ENCODE results near the gene APBA2. TPM values are rescaled to one million over a fixed set of nuclear protein-coding genes. Genes with fewer than 3 reads are reported as not detected.
"Not testable (repeated sequence)": the region's sequence is repeated elsewhere in the genome, so short reads cannot be mapped to it uniquely, and the experiment has no call there.

APBA2 gene
- total RNA-seq = 51.4 and 54.6 TPM in 2 replicates

GRCh38 chr15:28885630-28886430 is at the start of gene APBA2:
Gene APBA2, plus strand, starts transcription at chr15:28885974. Its CDS starts 167,911 bp downstream, at chr15:29053885.
- Histone ChIP-seq H3K27me3 (ENCODE audit: control insufficient read depth, insufficient read depth, low read length) (no peaks in the 10 kb centered on the region), H3K4me3 (ENCODE audit: low read depth, low read length) (peak within 1 kb of the TSS; percentile 56), H3K36me3 (ENCODE audit: control insufficient read depth, insufficient read depth, low read length) (no peaks in the 10 kb centered on the region)
- DNase-seq (ENCODE audit: low read depth) = no peak
- no peak for TF ChIP-seq CTCF (IDR thresholded peaks at IDR 0.05; ENCODE audit: insufficient read depth, low read length, poor library complexity, severe bottlenecking)

DNA sequence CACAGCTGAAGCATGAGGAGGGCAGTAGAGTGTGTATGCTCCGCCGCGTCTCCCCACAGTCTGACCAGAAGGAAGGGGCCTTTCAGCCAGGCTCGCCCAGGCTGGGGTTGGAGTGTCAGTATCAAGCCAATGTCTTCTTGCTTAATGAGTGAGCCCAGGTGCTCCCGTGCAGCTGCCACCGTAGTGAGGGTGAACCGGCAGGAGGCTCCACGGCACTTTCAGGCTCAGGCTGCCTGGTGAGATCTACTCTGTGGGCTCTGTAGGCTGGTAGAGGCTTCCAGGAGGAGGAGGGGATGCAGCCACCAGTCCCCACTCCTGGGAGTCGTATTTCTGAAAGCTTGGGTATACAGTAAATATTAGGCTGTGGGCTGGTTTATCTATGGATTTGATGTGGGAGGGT is 45.5 kb upstream of the APBA2 start:
- not testable (repeated sequence) for DNase-seq (ENCODE audit: low read depth); H3K36me3 ChIP-seq (ENCODE audit: control insufficient read depth, insufficient read depth, low read length); H3K27me3 ChIP-seq (ENCODE audit: control insufficient read depth, insufficient read depth, low read length); H3K4me3 ChIP-seq (ENCODE audit: low read depth, low read length)

GRCh38 chr15:28842210-28842609 is 43.6 kb upstream of the APBA2 start:
- H3K36me3 ChIP-seq (ENCODE audit: control insufficient read depth, insufficient read depth, low read length); H3K4me3 ChIP-seq (ENCODE audit: low read depth, low read length); H3K27me3 ChIP-seq (ENCODE audit: control insufficient read depth, insufficient read depth, low read length); DNase-seq (ENCODE audit: low read depth): not testable (repeated sequence)

GRCh38 chr15:28843520-28843919 is 42.3 kb upstream of the APBA2 start:
- H3K36me3 ChIP-seq (ENCODE audit: control insufficient read depth, insufficient read depth, low read length); DNase-seq (ENCODE audit: low read depth); H3K4me3 ChIP-seq (ENCODE audit: low read depth, low read length); H3K27me3 ChIP-seq (ENCODE audit: control insufficient read depth, insufficient read depth, low read length): not testable (repeated sequence)

GRCh38 chr15:28844147-28844546 is 41.6 kb upstream of the APBA2 start:
- H3K4me3 ChIP-seq (ENCODE audit: low read depth, low read length); DNase-seq (ENCODE audit: low read depth); H3K27me3 ChIP-seq (ENCODE audit: control insufficient read depth, insufficient read depth, low read length); H3K36me3 ChIP-seq (ENCODE audit: control insufficient read depth, insufficient read depth, low read length): not testable (repeated sequence)

DNA sequence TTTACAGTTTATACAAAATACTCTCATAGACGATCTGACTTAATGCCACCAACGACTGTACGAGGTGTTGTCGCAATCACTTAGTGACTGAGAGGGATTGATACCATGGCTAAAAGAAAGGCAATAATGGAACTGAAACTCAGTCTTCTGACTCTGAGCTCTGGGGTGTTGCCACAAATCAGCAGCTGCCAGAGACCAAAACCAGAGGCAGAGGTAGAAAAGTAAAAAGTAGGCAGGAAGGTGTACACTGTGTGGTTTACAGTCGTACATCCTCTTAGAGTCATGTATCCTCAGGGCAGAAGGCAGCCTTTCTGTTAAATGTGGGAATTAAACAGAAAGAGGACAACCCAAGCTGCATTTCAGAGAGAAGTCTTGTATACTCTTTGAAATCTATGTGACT is 38.5 kb upstream of the APBA2 start:
- not testable (repeated sequence) for H3K27me3 ChIP-seq (ENCODE audit: control insufficient read depth, insufficient read depth, low read length); DNase-seq (ENCODE audit: low read depth); H3K4me3 ChIP-seq (ENCODE audit: low read depth, low read length); H3K36me3 ChIP-seq (ENCODE audit: control insufficient read depth, insufficient read depth, low read length)

- H3K36me3 ChIP-seq (ENCODE audit: control insufficient read depth, insufficient read depth, low read length); H3K27me3 ChIP-seq (ENCODE audit: control insufficient read depth, insufficient read depth, low read length); DNase-seq (ENCODE audit: low read depth); H3K4me3 ChIP-seq (ENCODE audit: low read depth, low read length): not testable (repeated sequence)
Observed at GRCh38 chr15:28847959-28848358, 37.8 kb upstream of the APBA2 start.

DNA sequence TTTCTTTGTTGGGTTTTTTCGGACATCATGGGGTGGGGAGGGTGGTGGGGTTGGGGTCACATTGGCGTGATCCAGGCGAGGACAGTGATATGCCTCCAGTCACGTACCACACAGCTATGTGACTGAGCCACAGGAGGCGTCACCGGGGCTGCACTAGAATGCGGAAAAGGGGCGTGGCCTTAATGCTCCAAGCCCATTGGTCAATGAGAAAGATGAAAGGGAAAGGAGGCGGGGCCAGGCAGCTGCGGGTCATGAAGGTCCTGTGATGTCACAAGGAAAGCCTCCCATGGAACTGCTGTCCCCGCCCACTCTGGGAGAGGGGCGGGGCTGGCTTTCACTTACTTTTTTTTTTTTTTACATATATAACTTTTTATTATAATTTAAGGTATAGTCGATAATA is 37.3 kb upstream of the APBA2 start, which contains the start of gene GOLGA6L7:
GOLGA6L7 (minus strand) TSS at position 124 of the 400 bp plus-strand sequence; CDS start at position 29, 95 bp downstream.
- H3K27me3 ChIP-seq (ENCODE audit: control insufficient read depth, insufficient read depth, low read length); H3K36me3 ChIP-seq (ENCODE audit: control insufficient read depth, insufficient read depth, low read length); DNase-seq (ENCODE audit: low read depth); H3K4me3 ChIP-seq (ENCODE audit: low read depth, low read length): not testable (repeated sequence)

- H3K27me3 ChIP-seq (ENCODE audit: control insufficient read depth, insufficient read depth, low read length); H3K4me3 ChIP-seq (ENCODE audit: low read depth, low read length); H3K36me3 ChIP-seq (ENCODE audit: control insufficient read depth, insufficient read depth, low read length); DNase-seq (ENCODE audit: low read depth): not testable (repeated sequence)
Observed at GRCh38 chr15:28849271-28849670, 36.5 kb upstream of the APBA2 start.

DNA sequence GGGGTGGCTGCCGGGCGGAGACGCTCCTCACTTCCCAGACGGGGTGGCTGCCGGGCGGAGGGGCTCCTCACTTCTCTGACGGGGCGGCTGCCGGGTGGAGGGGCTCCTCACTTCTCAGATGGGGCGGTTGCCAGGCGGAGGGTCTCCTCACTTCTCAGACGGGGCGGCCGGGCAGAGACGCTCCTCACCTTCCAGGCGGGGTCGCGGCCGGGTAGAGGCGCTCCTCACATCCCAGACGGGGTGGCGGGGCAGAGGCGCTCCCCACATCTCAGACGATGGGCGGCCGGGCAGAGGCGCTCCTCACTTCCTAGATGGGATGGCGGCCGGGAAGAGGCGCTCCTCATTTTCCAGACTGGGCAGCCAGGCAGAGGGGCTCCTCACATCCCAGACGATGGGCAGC is 36.0 kb upstream of the APBA2 start:
- not testable (repeated sequence) for H3K36me3 ChIP-seq (ENCODE audit: control insufficient read depth, insufficient read depth, low read length); H3K27me3 ChIP-seq (ENCODE audit: control insufficient read depth, insufficient read depth, low read length); DNase-seq (ENCODE audit: low read depth); H3K4me3 ChIP-seq (ENCODE audit: low read depth, low read length)

- not testable (repeated sequence) for H3K4me3 ChIP-seq (ENCODE audit: low read depth, low read length); H3K27me3 ChIP-seq (ENCODE audit: control insufficient read depth, insufficient read depth, low read length); H3K36me3 ChIP-seq (ENCODE audit: control insufficient read depth, insufficient read depth, low read length); DNase-seq (ENCODE audit: low read depth)
Observed at GRCh38 chr15:28853654-28854053, 32.1 kb upstream of the APBA2 start.

DNA sequence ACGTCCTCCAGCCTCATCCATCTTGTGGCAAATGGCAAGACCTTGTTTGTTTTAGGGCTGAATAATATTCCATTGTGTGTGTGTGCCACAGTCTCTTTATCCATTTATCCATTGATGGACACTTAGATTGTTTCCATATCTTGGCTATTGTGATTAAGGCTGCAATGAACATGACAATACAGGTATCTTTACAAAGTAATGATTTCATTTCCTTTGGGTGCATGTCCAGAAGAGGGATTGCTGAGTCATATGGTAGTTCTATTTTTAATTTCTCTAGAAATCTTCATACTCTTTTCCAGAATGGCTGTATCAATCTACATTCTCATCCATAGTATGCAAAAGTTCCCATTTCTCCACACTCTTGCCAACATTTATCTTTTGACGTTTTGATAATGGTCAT is 31.2 kb upstream of the APBA2 start:
- not testable (repeated sequence) for H3K4me3 ChIP-seq (ENCODE audit: low read depth, low read length); H3K36me3 ChIP-seq (ENCODE audit: control insufficient read depth, insufficient read depth, low read length); DNase-seq (ENCODE audit: low read depth); H3K27me3 ChIP-seq (ENCODE audit: control insufficient read depth, insufficient read depth, low read length)
